ENCODE measurements around the gene MAN1C1. TPM values are rescaled to one million over a fixed set of nuclear protein-coding genes. Genes with fewer than 3 reads are reported as not detected.

Gene MAN1C1
- total RNA-seq, 2 donors from 2014 or later, result 4.4 to 10.9 TPM

DNA sequence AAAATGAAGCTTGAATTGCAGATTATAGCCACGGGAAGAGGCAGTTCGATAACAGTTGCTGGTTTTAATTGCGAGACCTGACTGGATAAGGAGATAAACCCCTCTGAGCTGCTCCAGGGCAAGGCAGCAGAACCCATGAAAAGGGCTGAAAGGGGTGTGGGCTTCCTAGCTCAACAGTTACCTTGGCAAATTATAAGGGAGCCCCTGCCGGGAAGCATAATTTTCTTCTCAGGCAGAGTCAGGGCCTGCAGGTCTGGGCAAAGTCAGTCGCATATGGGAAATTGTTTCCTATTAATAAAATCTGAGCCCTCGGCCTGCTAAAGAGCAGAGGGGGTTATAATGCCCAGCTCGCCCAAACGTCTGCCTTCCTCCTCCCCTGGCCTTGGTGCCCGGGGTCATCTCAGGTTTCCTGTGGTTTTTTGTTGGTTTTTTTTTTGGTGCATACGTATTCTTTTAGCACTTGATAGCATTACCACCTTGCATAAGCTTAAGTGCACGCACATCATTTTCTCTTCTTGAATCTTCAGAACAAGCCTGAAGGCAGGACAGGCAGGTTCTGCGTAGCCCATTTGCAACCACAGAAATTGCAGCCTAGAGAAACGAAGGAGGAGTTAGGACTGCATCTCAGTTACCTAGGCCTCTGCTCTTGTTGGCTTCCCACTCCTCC lies 149.5 kb downstream of the MAN1C1 start:
- TF ChIP-seq CTCF (IDR thresholded peaks at IDR 0.05) (no peak), POLR2A (IDR thresholded peaks at IDR 0.05) (no peak)
- ATAC-seq (no peak), DNase-seq (no peak)
- Histone ChIP-seq H3K4me3 (no peak overlapping the region), H3K9me3 (no peaks in the 10 kb centered on the region), H3K4me1 (peaks cover 30% of the 10 kb centered on the region), H3K27ac (peak overlapping the region; percentile 5 to 65 (median 18)), H3K36me3 (replicated peaks in 1 of 2; ENCODE audit: insufficient read depth in 1 of 2, low read depth in 2 of 2) (no peaks in the 10 kb centered on the region), H3K27me3 (no peaks in the 10 kb centered on the region)
- 46 to 55% methylated on average over 13 of the region's 13 CpGs for WGBS, 2 donors
- intact Hi-C loops (cut with DNase I), result no loop called here

GRCh38 chr1:25766721-25767436 lies 150.3 kb downstream of the MAN1C1 start:
- WGBS, 2 donors, result 20 to 33% methylated on average over 10 to 13 of the region's 13 CpGs
- no peaks in the 10 kb centered on the region for H3K36me3 ChIP-seq (replicated peaks in 1 of 2; ENCODE audit: insufficient read depth in 1 of 2, low read depth in 2 of 2)
- TF ChIP-seq POLR2A (IDR thresholded peaks at IDR 0.05) (peak in 1 of 3 donors; percentile 22), CTCF (IDR thresholded peaks at IDR 0.05) (no peak)
- H3K27ac ChIP-seq, result peak overlapping the region; percentile 5 to 65 (median 18)
- H3K9me3 ChIP-seq, result no peaks in the 10 kb centered on the region
- no peak overlapping the region for H3K4me3 ChIP-seq
- no peaks in the 10 kb centered on the region for H3K27me3 ChIP-seq
- peak; percentile 95 for ATAC-seq
- peak; percentile 92 to 97 (median 96) for DNase-seq
- H3K4me1 ChIP-seq, result peaks cover 38% of the 10 kb centered on the region
- intact Hi-C loops (cut with DNase I), result no loop called here

GRCh38 chr1:25767437-25767770 lies 150.8 kb downstream of the MAN1C1 start:
- TF ChIP-seq CTCF (IDR thresholded peaks at IDR 0.05) (no peak), POLR2A (IDR thresholded peaks at IDR 0.05) (no peak)
- no peaks in the 10 kb centered on the region for H3K9me3 ChIP-seq
- no peaks in the 10 kb centered on the region for H3K36me3 ChIP-seq (replicated peaks in 1 of 2; ENCODE audit: insufficient read depth in 1 of 2, low read depth in 2 of 2)
- intact Hi-C loops (cut with DNase I), result no loop called here
- H3K27ac ChIP-seq, result peak overlapping the region in 1 of 4 donors; percentile 65
- peaks cover 44% of the 10 kb centered on the region for H3K4me1 ChIP-seq
- no peak for ATAC-seq
- no peak for DNase-seq
- H3K4me3 ChIP-seq, result no peak overlapping the region
- H3K27me3 ChIP-seq, result no peaks in the 10 kb centered on the region

- no peak overlapping the region for H3K27ac ChIP-seq
- no peaks in the 10 kb centered on the region for H3K27me3 ChIP-seq
- H3K36me3 ChIP-seq (replicated peaks in 1 of 2; ENCODE audit: insufficient read depth in 1 of 2, low read depth in 2 of 2), result no peaks in the 10 kb centered on the region
- intact Hi-C loops (cut with DNase I), result no loop called here
- WGBS, 2 donors, result 93% methylated on average over 2 of the region's 2 CpGs
- H3K9me3 ChIP-seq, result no peaks in the 10 kb centered on the region
- peaks cover 60% of the 10 kb centered on the region for H3K4me1 ChIP-seq
- ATAC-seq, result no peak
- no peak overlapping the region for H3K4me3 ChIP-seq
- DNase-seq, result no peak
- no peak for TF ChIP-seq CTCF (IDR thresholded peaks at IDR 0.05)
- no peak for TF ChIP-seq POLR2A (IDR thresholded peaks at IDR 0.05)
Observed at GRCh38 chr1:25768999-25769398, 152.4 kb downstream of the MAN1C1 start.

Measured in body of pancreas (tissue), 4 donors.